GM12874 (cell line): ENCODE results near the gene OXSM.

Experiments
- CTCF ChIP-seq: IDR thresholded peaks from 2 replicates; pipeline ENCODE4 v1.5.1; 2011; ENCODE audit warnings: low read depth, mild to moderate bottlenecking, control low read depth, low read length, moderate library complexity; ENCODE audit not compliant: insufficient read depth

Gene OXSM

DNA sequence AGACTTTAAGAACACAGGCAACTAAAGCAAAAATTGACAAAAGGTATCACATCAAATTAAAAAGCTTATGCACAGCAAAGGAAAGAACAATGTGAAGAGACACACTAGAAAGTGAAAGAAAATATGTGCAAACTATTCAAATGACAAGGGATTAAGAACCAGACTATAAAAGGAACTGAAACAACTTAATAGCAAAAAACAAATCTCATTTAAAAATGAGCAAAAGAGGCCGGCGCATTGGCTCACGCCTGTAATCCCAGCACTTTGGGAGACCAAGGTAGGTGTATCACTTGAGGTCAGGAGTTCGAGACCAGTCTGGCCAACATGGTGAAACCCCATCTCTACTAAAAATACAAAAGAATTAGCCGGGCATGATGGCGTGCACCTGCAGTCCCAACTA, 21.0 kb upstream of the OXSM start:
- TF ChIP-seq CTCF: no peak

DNA sequence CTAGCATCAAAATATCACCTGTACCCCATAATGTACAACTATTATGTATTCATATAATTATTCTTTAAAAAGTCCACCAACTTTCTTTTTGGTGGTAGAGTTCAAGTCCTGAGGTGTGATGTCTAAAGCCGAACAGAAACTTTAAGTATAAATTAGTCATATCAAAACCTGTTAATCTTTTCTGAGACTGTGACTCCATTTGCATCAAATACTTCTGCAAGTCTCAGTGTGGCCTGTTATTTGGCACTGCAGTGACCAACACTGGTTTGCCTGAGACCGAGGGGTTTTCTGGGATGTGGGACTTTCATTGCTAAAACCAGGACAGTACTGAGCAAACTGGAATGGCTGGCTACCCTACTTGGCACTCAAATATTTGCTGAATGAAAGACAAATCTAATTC, 14.0 kb upstream of the OXSM start:
- no peak for TF ChIP-seq CTCF

GRCh38 chr3:25780618-25781017, 9.3 kb upstream of the OXSM start:
- TF ChIP-seq CTCF: no peak

GRCh38 chr3:25781145-25781757, 8.6 kb upstream of the OXSM start:
- no peak for TF ChIP-seq CTCF

DNA sequence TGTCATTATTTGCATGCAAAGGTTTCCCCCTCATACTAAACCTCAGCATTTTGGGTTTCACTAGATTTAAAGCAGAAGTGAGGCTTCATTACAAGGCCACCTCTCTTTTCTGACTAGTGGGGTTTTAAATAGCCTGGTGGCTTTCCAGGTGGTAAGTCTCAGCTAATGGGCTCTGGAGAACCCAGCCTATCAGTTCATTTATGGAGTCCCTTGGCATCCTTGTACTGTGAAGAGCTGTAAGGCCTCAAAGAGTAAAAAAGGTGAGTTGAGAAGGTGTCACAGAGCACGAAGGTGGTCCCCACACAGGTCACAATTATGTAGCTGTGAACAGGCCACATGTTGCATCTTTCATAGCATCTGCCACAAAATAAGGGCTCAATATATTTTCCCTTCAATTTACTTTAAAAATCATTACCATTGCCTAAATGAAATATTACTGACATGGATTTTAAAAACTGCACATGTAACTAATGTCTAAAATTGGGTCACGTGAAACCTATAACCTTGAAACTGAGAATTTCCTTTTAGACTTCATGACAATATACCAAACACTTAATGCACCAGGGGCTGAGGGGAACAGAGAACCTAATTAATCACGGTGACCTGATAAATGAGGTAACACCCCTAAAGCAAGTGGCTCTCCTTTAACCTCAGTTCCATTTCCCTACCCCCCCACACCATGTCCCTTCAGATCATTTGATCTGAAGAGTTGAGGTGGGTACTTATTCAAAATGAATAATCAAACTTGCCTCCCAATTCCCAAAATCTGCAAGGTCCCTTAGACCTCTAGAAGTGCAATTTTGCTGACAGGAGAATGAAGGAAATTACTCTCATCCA, 7.9 kb upstream of the OXSM start:
- TF ChIP-seq CTCF: no peak

DNA sequence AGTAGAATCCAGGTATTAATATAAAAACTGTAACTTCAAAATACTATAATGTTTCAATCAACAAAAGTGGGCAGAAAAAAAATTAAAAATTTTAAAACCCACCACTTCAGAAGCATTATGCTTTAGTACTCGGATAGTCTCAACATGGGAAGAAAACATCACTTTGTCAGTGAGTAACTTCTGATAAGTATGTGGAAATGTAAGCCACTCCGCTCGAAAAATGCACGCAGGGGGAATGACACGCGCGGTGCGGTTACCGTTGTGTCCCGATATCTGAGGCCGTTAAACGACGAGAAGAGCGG, 7.3 kb upstream of the OXSM start:
- TF ChIP-seq CTCF: no peak

- TF ChIP-seq CTCF: no peak
Observed at GRCh38 chr3:25782938-25783660, 6.8 kb upstream of the OXSM start, which contains the start of gene NGLY1. Gene NGLY1, minus strand, starts transcription at chr3:25783443. Its CDS starts 53 bp downstream, at chr3:25783390.
